Measurements from ENCODE around the gene TFEB. TPM values are rescaled to one million over a fixed set of nuclear protein-coding genes. Genes with fewer than 3 reads are reported as not detected.

TFEB gene
- total RNA-seq, 2 donors from 2014 or later, result 16.9 to 21.7 TPM

DNA sequence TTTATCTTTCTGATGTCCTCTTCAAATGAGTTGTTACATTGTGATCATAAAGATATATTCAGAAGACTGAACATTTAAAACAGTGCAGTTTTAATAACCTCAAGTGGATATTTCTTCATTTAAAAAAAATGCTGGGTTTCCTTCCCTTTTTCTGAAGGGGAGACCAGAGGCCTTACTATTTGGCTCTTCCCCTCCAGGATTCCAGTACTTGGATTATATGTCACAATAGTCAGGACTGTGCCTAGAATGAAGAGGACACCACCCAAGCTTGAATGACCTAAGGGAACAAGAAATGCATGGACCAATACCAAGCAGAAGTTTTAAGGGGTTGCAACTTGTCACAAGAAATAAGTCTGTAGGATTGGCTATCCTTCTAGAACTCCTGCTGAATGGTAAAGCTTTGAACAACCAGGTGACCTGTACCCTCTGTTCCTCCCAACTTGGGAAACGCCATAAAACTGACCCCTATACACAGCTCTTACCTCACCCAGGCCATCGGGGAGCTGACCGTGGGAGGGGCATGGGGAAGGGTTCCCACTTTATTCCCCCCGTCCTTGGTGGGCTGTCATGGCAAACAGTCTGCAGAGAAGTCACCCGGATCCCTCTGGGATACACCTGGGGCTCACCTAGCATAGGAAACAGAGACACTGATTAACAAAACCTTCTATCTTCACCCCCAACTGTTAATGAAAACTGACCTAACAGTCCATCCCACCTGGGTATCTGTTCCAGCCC lies 42.3 kb upstream of the TFEB start:
- no peak overlapping the region for H3K4me3 ChIP-seq
- no peaks in the 10 kb centered on the region for H3K9me3 ChIP-seq
- H3K27me3 ChIP-seq, result no peaks in the 10 kb centered on the region
- H3K9ac ChIP-seq (ENCODE audit: low read depth in 2 of 2, low read length in 2 of 2), result no peak overlapping the region
- intact Hi-C loops (cut with DNase I), result loop anchor here (5.0 to 10.0 kb wide), 3 partner anchors 40 to 413 kb away; partner anchors contain the start of gene TFEB
- no peak overlapping the region for H3K27ac ChIP-seq
- H3K36me3 ChIP-seq, result no peaks in the 10 kb centered on the region
- H3K4me1 ChIP-seq, result peaks cover 6% of the 10 kb centered on the region
- DNase-seq, result no peak
- TF ChIP-seq, protein P1, sequence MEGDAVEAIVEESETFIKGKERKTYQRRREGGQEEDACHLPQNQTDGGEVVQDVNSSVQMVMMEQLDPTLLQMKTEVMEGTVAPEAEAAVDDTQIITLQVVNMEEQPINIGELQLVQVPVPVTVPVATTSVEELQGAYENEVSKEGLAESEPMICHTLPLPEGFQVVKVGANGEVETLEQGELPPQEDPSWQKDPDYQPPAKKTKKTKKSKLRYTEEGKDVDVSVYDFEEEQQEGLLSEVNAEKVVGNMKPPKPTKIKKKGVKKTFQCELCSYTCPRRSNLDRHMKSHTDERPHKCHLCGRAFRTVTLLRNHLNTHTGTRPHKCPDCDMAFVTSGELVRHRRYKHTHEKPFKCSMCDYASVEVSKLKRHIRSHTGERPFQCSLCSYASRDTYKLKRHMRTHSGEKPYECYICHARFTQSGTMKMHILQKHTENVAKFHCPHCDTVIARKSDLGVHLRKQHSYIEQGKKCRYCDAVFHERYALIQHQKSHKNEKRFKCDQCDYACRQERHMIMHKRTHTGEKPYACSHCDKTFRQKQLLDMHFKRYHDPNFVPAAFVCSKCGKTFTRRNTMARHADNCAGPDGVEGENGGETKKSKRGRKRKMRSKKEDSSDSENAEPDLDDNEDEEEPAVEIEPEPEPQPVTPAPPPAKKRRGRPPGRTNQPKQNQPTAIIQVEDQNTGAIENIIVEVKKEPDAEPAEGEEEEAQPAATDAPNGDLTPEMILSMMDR (IDR thresholded peaks at IDR 0.05), result no peak

DNA sequence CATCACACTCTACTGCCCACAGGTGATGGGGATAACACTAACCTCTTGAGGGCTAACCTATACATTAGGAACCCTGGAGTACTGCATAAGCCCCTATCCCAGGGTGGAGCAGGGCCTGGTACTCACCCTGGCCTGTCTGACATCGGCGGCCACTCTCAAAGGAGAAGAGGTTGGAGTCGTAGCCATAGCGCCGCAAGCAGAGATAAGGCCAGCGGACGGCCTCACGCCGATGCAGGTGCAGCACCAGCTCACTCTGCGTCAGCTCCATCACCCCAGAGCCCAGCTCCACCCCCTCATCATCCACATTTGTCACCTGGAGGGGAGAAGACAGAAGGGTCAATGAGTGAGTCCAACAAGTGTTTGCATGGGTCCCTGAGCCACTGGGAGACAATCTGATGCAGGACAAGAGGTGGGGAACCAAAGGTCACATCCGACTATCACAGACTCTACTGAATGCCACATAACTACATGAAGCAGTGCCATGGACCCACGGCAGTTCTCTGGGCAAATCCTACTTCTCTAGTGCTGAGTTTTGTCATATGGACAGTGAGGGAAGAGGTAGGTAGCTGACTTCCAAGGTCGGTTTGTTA lies 40.0 kb upstream of the TFEB start:
- Histone ChIP-seq H3K27ac (no peak overlapping the region), H3K4me1 (peaks cover 6% of the 10 kb centered on the region), H3K27me3 (no peaks in the 10 kb centered on the region), H3K9me3 (no peaks in the 10 kb centered on the region), H3K36me3 (no peaks in the 10 kb centered on the region), H3K4me3 (no peak overlapping the region), H3K9ac (ENCODE audit: low read depth in 2 of 2, low read length in 2 of 2) (no peak overlapping the region)
- TF ChIP-seq, protein P1 (IDR thresholded peaks at IDR 0.05), result no peak
- intact Hi-C loops (cut with DNase I), result loop anchor here (2.0 to 10.0 kb wide), 4 partner anchors 38 to 411 kb away; partner anchors contain the start of gene TFEB
- no peak for DNase-seq

- Histone ChIP-seq H3K4me3 (no peak overlapping the region), H3K9me3 (no peaks in the 10 kb centered on the region), H3K36me3 (no peaks in the 10 kb centered on the region), H3K4me1 (peaks cover 6% of the 10 kb centered on the region), H3K27ac (no peak overlapping the region), H3K9ac (ENCODE audit: low read depth in 2 of 2, low read length in 2 of 2) (no peak overlapping the region), H3K27me3 (no peaks in the 10 kb centered on the region)
- intact Hi-C loops (cut with DNase I), result loop anchor here (2.0 to 10.0 kb wide), 4 partner anchors 38 to 410 kb away; partner anchors contain the start of gene TFEB
- TF ChIP-seq, protein P1 (IDR thresholded peaks at IDR 0.05), result no peak
- DNase-seq, result no peak
Observed at GRCh38 chr6:41774841-41775240, 39.4 kb upstream of the TFEB start.

DNA sequence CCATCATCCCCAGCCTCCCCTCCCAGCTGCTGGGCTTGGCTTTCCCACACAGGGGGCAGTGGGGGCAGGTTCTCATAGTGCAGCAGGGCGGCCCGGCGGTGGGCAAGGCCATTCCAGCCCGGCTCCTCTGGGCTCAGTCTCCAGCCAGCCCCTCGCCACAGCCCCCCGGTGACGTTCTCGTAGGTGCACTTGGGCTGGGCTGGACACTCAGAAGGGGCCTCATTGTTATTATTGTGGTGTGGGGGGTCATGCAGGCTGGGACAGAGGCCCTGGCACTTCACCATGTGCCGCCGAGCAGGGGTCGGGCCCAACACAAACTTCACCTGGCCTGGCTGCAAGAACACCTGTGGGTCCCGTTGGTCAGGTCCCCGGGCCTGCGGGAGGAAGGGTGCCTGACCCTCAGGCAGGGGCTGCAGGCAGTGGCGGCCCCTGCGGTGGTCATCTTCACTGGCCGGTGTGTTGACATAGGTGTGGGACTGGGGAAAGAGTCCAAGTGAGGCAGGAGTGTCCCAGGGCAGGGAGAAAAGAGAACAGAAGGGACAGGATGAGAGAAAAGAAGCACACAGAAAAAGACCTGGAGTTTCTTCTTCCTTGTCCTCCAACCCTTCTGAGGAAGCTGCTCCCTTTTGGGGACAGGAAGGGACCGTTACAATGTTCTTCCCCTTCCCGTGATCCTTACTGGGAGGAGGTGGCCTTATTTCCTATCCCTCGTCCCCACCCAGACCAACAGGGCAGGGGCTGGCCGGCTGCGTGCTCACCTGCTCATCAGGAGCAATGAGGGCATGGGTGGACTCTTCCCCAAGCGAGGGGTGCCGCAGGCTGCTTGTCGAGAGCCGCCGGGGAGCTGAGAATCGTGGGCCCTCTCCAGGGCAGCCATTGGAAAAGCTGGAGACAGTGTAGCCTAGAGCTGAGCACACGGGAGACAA lies 35.9 kb upstream of the TFEB start:
- TF ChIP-seq, protein P1 (IDR thresholded peaks at IDR 0.05), result no peak
- DNase-seq, result no peak
- no peaks in the 10 kb centered on the region for H3K9me3 ChIP-seq
- peaks cover 4% of the 10 kb centered on the region for H3K4me1 ChIP-seq
- H3K27ac ChIP-seq, result no peak overlapping the region
- H3K4me3 ChIP-seq, result no peak overlapping the region
- no peaks in the 10 kb centered on the region for H3K36me3 ChIP-seq
- intact Hi-C loops (cut with DNase I), result loop anchor here (10.0 kb wide), 2 partner anchors 167 to 407 kb away; no protein-coding TSS in a partner anchor
- H3K9ac ChIP-seq (ENCODE audit: low read depth in 2 of 2, low read length in 2 of 2), result no peak overlapping the region
- H3K27me3 ChIP-seq, result no peaks in the 10 kb centered on the region
